GM12874 (cell line): Measurements from ENCODE around the gene IGFBP2.

ENCODE experiments used
- CTCF ChIP-seq: IDR thresholded peaks from 2 replicates; pipeline ENCODE4 v1.5.1; 2011; ENCODE audit warnings: low read depth, mild to moderate bottlenecking, control low read depth, low read length, moderate library complexity; ENCODE audit not compliant: insufficient read depth

Gene IGFBP2

GRCh38 chr2:216604458-216604857 is 28.8 kb upstream of the IGFBP2 start:
- TF ChIP-seq CTCF: no peak

- no peak for TF ChIP-seq CTCF
Observed at GRCh38 chr2:216606551-216607276, 26.5 kb upstream of the IGFBP2 start.

DNA sequence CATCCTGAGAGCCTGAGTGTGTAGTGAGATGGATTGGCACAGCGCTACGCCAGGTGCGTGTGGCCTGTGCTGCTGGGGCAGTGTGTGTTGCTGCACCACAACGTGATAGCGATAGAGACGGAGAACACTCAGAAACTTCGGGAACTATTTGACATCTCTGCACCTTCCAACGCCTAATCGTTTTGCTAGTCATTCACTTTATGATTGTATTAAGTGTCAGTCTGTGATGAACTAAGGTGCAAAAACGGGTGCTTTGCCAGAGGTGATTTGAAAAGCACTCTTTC is 26.0 kb upstream of the IGFBP2 start:
- no peak for TF ChIP-seq CTCF

DNA sequence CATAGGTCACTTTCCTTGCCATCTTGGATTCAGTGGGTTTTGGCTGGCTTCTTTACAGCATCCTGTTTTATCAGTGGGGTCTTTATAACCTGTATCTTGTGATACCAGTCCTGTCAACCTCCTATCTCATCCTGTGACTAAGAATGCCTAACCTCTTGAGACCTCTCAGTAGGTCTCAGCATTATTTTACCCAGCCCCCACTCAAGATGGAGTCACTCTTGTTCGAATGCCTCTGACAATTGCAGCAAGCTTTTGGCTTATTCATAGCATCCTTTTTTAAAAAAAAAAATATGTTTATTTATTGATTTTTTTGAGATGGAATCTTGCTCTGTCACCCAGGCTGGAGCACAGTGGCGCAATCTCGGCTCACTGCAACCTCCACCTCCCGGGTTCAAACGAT is 24.7 kb upstream of the IGFBP2 start:
- no peak for TF ChIP-seq CTCF

GRCh38 chr2:216615298-216616082 is 17.7 kb upstream of the IGFBP2 start:
- TF ChIP-seq CTCF: no peak

GRCh38 chr2:216616083-216616678 is 17.0 kb upstream of the IGFBP2 start:
- no peak for TF ChIP-seq CTCF

DNA sequence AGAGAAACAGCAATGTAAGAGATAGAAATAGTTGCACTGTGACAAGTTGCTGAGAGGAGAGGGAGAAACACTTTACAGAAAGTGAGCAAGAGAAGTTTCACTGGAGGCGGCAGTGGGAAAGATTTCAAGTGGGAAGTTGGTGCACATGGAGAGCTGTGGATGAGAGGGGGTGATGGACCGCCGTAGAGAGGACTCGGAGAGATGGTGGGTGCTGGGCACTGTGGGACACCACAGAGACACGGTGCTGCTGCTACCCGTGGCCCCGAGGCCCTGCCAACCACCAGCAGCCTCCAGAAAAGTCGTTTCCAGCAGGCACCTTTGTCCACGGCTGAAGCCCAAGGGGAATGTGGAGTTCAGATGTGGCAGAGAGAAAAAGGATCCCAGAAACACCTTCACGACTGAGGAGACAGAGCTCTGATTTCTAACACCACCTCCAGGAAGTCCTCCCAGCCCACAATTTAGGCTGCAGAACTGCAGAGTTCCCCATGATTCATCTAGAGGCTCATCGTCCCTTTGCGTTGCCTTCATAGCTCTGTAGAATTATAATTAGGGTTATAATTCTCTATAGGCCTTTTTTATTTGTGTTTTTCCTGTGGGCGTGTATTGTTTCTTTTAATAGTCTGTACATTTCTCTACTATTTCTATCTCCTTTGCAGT is 15.9 kb upstream of the IGFBP2 start:
- no peak for TF ChIP-seq CTCF
